AG09309 (cell line): ENCODE measurements around the gene DAGLA.

Experiments
- DNase-seq: peaks from one replicate; pipeline ENCODE4 v3.0.0-alpha.2; 2010; ENCODE audit warnings: low read depth
- H3K4me3 ChIP-seq: 2 replicates; pipeline ENCODE4 v1.5.1; 2011; ENCODE audit warnings: mild to moderate bottlenecking, low read depth, low read length, moderate library complexity; ENCODE audit not compliant: control insufficient read depth
- TF ChIP-seq, protein P1 (sequence below): IDR thresholded peaks from 2 replicates; pipeline ENCODE4 v1.5.1; 2011; ENCODE audit warnings: mild to moderate bottlenecking, low read depth, low read length, inconsistent platforms; ENCODE audit not compliant: insufficient read depth, control insufficient read depth; ENCODE audit errors: missing control alignments

Gene DAGLA

DNA sequence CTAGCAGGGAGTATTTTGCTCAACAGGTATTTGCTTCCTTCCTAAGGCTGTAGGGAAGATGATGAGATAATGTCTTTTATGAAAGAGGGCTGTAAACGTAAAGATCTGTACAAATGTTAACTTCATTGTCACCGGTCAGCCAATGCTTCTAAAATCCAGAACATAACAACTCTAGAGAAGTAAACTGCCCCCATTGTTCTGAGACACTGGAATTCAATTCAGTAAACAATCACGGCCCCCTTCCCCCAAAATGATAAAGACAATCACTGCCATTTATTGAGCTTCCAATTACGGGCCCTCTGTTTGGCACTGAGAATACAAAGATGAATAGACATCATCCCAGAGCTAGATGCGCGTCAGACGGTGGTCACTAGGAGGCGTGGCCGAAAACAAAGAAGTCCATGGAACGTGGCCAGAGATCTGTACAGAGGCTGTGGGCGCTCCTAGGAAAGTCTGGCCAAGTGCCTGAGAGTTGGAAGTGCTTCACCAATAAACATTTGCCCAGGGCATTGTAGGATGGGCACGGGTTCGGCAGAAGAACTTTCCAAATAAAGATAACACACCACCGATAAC lies 111.6 kb downstream of the DAGLA start:
- peak; percentile 68 for DNase-seq
- TF ChIP-seq, protein P1, sequence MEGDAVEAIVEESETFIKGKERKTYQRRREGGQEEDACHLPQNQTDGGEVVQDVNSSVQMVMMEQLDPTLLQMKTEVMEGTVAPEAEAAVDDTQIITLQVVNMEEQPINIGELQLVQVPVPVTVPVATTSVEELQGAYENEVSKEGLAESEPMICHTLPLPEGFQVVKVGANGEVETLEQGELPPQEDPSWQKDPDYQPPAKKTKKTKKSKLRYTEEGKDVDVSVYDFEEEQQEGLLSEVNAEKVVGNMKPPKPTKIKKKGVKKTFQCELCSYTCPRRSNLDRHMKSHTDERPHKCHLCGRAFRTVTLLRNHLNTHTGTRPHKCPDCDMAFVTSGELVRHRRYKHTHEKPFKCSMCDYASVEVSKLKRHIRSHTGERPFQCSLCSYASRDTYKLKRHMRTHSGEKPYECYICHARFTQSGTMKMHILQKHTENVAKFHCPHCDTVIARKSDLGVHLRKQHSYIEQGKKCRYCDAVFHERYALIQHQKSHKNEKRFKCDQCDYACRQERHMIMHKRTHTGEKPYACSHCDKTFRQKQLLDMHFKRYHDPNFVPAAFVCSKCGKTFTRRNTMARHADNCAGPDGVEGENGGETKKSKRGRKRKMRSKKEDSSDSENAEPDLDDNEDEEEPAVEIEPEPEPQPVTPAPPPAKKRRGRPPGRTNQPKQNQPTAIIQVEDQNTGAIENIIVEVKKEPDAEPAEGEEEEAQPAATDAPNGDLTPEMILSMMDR = no peak
- peak overlapping the region; percentile 98 for H3K4me3 ChIP-seq

DNA sequence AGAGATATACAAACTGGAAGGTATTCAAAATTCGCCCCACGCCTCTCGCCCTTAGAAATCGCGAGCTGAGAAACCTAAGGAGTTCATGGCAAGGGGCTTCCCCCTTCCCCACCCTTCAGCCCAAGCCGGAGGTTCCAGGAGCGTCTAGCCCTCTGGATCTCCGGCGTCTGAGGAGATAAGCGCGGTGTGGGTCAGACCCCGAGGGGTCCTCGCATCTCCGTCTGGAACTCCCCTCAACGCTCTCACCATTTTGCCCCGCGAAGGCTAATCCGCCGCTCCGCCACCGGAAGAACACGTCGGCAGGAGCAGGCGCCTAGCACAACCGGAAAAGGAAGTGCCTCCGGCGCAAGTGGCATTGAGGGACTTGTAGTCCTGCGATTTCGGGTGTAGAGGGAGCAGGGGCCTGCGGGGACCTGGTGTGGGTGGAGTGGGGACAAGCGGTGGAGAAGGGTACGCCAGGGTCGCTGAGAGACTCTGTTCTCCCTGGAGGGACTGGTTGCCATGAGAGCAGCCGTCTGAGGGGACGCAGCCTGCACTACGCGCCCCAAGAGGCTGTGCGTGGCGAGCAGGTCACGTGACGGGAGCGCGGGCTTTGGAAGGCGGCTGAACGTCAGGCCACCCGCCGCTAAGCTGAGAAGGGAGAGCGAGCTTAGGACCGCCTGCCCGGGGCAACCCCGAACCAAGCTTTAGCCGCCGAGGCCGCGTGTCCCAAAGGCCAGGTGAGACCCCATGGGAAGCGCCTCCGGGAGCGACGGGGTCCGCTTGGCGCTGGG lies 112.3 kb downstream of the DAGLA start, which contains the start of the genes FEN1 and TMEM258:
Gene FEN1 (plus strand): TSS at position 602 of the 773 bp plus-strand sequence. CDS start 2,451 bp downstream, outside the sequence.
Gene TMEM258 (minus strand): TSS at position 290 of the 773 bp plus-strand sequence. CDS start 41 bp downstream, at position 249.
- H3K4me3 ChIP-seq = peak within 1 kb of the TSS; percentile 98
- TF ChIP-seq, protein P1 = no peak

DNA sequence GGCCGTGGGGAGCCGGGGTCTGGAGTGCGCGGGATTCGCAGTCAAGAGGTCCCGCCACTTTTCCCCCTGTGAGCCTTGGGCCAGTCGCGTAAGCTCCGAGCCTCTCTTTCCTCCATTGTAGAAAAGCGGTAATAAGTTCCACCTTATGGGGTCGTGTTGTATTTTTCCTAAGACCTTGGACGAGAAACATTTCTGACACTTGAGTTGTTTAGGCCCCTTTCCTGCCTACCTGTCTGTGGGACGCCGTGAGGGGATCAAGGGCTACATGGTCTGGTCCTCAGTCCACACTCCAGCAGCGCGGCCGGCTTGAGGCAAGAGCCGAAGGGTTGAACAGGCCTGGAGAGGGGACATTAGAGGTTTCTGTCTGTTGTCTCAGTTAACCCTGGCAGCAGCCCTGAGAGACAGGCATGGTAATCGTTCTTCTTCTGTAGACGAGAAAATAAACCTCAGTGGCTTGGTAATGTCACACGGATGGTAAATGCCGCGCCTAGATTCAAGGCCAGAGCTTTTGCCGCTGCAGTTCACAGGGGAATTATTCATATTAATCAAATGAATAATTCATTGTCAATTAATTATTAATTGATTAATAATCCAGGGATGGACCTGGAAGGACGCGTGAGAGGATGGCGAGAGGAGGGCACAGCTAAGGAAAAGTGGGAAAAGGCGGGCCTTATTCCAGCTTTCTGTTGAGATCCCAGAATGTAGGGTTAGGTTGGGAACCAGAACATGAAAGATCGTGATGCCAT lies 113.1 kb downstream of the DAGLA start:
- TF ChIP-seq, protein P1 = no peak
- peak overlapping the region; percentile 98 for H3K4me3 ChIP-seq
- DNase-seq = no peak

More for the DNA sequence above, 112.3 kb downstream of the DAGLA start, which contains the start of the genes FEN1 and TMEM258:
- DNase-seq = peak; percentile 82

DNA sequence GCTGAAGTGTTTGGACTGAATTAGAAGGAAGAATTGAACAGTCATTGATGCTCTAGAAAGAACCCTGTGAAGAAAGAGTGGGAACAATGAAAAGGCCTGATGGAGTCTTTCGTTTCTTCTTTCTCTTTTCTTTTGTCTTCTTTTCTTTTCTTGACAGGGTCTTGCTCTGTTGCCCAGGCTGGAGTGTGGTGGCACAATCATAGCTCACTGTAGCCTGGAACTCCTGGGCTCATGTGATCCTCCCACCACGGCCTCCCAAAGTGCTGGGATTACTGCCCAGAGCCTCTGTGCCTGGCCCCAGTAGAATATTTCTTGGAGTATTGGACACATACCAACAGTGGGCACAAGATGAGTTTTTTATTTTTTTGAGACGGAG lies 113.6 kb downstream of the DAGLA start:
- no peak for DNase-seq
- TF ChIP-seq, protein P1 = no peak

DNA sequence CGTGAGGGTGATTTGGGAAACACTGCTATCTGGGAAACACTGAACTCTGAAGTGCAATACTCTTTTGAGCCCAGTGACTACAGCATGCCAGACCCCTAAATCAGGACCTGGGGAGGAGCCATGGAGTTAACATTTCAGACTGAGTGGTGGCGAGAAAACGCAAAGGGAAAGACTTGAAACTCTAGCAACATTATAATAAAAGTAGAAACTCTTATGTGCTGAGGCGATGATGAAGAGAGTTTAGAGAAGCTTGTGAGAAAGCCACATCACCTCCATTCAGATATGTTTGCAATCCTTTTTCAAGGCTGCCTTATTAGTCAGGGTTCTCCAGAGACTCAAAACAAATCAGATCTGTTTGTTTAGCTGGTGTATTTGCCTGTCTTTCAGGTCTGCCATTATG lies 114.4 kb downstream of the DAGLA start:
- H3K4me3 ChIP-seq = no peak overlapping the region
- TF ChIP-seq, protein P1 = no peak
- DNase-seq = no peak

More for the DNA sequence above, 113.6 kb downstream of the DAGLA start:
- peak overlapping the region; percentile 98 for H3K4me3 ChIP-seq

DNA sequence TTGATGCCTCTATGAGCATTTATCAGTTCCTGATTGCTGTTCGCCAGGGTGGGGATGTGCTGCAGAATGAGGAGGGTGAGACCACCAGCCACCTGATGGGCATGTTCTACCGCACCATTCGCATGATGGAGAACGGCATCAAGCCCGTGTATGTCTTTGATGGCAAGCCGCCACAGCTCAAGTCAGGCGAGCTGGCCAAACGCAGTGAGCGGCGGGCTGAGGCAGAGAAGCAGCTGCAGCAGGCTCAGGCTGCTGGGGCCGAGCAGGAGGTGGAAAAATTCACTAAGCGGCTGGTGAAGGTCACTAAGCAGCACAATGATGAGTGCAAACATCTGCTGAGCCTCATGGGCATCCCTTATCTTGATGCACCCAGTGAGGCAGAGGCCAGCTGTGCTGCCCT lies 115.3 kb downstream of the DAGLA start:
- no peak for DNase-seq
- TF ChIP-seq, protein P1 = no peak

More for the DNA sequence above, 115.3 kb downstream of the DAGLA start:
- H3K4me3 ChIP-seq = no peak overlapping the region
